CD4-positive, alpha-beta T cell treated with Interleukin-2 at 100 ng/mL for 4 hours (primary cell): Measurements from ENCODE around the gene PDGFA.

Experiments used
- DNase-seq: peaks from one replicate; pipeline ENCODE4 v3.0.0-alpha.2; 2020; ENCODE audit warnings: low spot score

The PDGFA gene

GRCh38 chr7:516606-517456 is 2.8 kb downstream of the PDGFA start:
- no peak for DNase-seq

GRCh38 chr7:516216-516605 is 3.4 kb downstream of the PDGFA start:
- no peak for DNase-seq

GRCh38 chr7:515628-516027 is 4.0 kb downstream of the PDGFA start:
- no peak for DNase-seq

- DNase-seq, result no peak
Observed at GRCh38 chr7:514651-515598, 4.7 kb downstream of the PDGFA start.

- no peak for DNase-seq
Observed at GRCh38 chr7:514242-514641, 5.4 kb downstream of the PDGFA start.

GRCh38 chr7:513521-514166 is 6.0 kb downstream of the PDGFA start:
- peak; percentile 11 for DNase-seq

- DNase-seq, result no peak
Observed at GRCh38 chr7:512541-513311, 6.9 kb downstream of the PDGFA start.

- no peak for DNase-seq
Observed at GRCh38 chr7:512146-512510, 7.5 kb downstream of the PDGFA start.

GRCh38 chr7:511476-512145 is 8.0 kb downstream of the PDGFA start:
- no peak for DNase-seq

GRCh38 chr7:510782-511281 is 8.8 kb downstream of the PDGFA start:
- DNase-seq, result no peak

GRCh38 chr7:510131-510481 is 9.5 kb downstream of the PDGFA start:
- DNase-seq, result no peak

GRCh38 chr7:509426-510130 is 10.1 kb downstream of the PDGFA start:
- DNase-seq, result no peak

GRCh38 chr7:508461-509170 is 11.0 kb downstream of the PDGFA start:
- DNase-seq, result no peak

- no peak for DNase-seq
Observed at GRCh38 chr7:507623-508300, 11.9 kb downstream of the PDGFA start.

GRCh38 chr7:506921-507622 is 12.6 kb downstream of the PDGFA start:
- DNase-seq, result no peak

- no peak for DNase-seq
Observed at GRCh38 chr7:506391-506831, 13.2 kb downstream of the PDGFA start.

- no peak for DNase-seq
Observed at GRCh38 chr7:505171-505570, 14.5 kb downstream of the PDGFA start.
